Adrenal gland (tissue), 12 donors: ENCODE measurements around the gene ADGRF3. TPM values are rescaled to one million over a fixed set of nuclear protein-coding genes. Genes with fewer than 3 reads are reported as not detected.
"Not testable (repeated sequence)": the region's sequence is repeated elsewhere in the genome, so short reads cannot be mapped to it uniquely, and the experiment has no call there.

Source experiments
- DNase-seq, 7 donors: peaks; one replicate each; pipeline ENCODE4 v3.0.0-alpha.2; 2019 to 2020
- H3K27ac ChIP-seq, 5 donors: fragments of 200-600 bp; sonication (generic) in 4 of 5; 1 replicate in 3 of 5; 2 replicates in 2 of 5; pipeline versions ENCODE4 v1.5.1 to v1.8.0; 2016 to 2020; ENCODE audit warnings: mild to moderate bottlenecking in 1 of 5
- H3K27me3 ChIP-seq: fragments of 200-600 bp; 2 replicates; pipeline ENCODE4 v1.8.0; 2021
- H3K36me3 ChIP-seq, 2 donors: fragments of 200-600 bp; replicated peaks in 1 of 2; 1 replicate in 1 of 2; 2 replicates in 1 of 2; pipeline versions ENCODE4 v1.5.1 to v1.8.0; 2018 to 2022
- H3K4me1 ChIP-seq, 2 donors: fragments of 200-600 bp; replicated peaks in 1 of 2; 1 replicate in 1 of 2; 2 replicates in 1 of 2; pipeline versions ENCODE4 v1.5.1 to v1.8.0; 2018 to 2021
- H3K4me3 ChIP-seq, 4 donors: fragments of 200-600 bp; sonication (generic) in 3 of 4; one replicate each; pipeline ENCODE4 v1.5.1; 2016 to 2018
- H3K9me3 ChIP-seq, 3 donors: fragments of 200-600 bp; sonication (generic) in 1 of 3; replicated peaks in 1 of 3; 1 replicate in 2 of 3; 2 replicates in 1 of 3; pipeline versions ENCODE4 v1.5.1 to v1.8.0; 2016 to 2021
- CTCF ChIP-seq, 6 experiments: fragments of 450-650 bp in 4 of 6; fragments of 200-600 bp in 2 of 6; sonication (generic) in 1 of 6; IDR thresholded peaks; 1 replicate in 5 of 6; 2 replicates in 1 of 6; pipeline versions ENCODE4 v1.5.1 to v1.8.0; 2016 to 2021; ENCODE audit warnings: antibody characterized with exemption in 6 of 6, mild to moderate bottlenecking in 2 of 6, moderate library complexity in 1 of 6
- POLR2A ChIP-seq, 2 donors: fragments of 450-650 bp; IDR thresholded peaks; one replicate each; pipeline ENCODE4 v1.6.1; 2017; ENCODE audit warnings: antibody characterized with exemption in 2 of 2, mild to moderate bottlenecking in 2 of 2, moderate library complexity in 1 of 2
- WGBS, 4 donors: extraction: QIAGEN DNeasy Blood & Tissue Kit in 2 of 4; methylation state at CpG; one replicate each; pipeline versions ENCODE4 v1.1.5 to v1.1.7; 2013 to 2017; 5-methylcytosine and 5-hydroxymethylcytosine counted together
- intact Hi-C, 2 donors: fragments of 100-400 bp; cut with DNase I; formaldehyde crosslinking; loops; one replicate each; pipeline versions ENCODE4 v1.14.1 to v1.15.0; 2022 to 2023
- polyA plus RNA-seq, 3 donors: library from polyadenylated mRNA; stranded (reverse); fragments of 200-250 nt in 2 of 3; fragments of 350-450 nt in 1 of 3; fragmentation: Illumina TruSeq in 1 of 3; extraction: RNeasy Lipid Tissue Mini Kit (QIAGEN cat#74804) in 1 of 3; gene quantifications; one replicate each; pipeline ENCODE4 v1.2.3, GENCODE V29; 2013 to 2014
- total RNA-seq, 9 donors: library from RNA; depleted of rRNA in 4 of 9; stranded (reverse); fragments of >200 nt in 4 of 9; fragments of 120-200 nt in 1 of 9; fragmentation: NEBNext Ultra II Directional in 1 of 9; extraction: Animal tissue kit (Norgen Biotek cat#: 25700) in 1 of 9; gene quantifications; one replicate each; pipeline versions ENCODE4 v1.1.0 to v1.2.4, GENCODE V29; 2013 to 2023
- donor health status: healthy with polysubstance abuse.
- donor health status: Bipolar disorder and iron deficiency.
- donor health status: DM: yes; HTN: yes; CAD: no.
- donor health status: DM: no; HTN: no; CAD: no.
- donor health status: DM: no; HTN: no; CAD: no.
- donor health status: DM: yes; HTN: yes; CAD: no.

The ADGRF3 gene
- total and polyA plus RNA-seq, 12 donors, result 0.07 to 0.75 (median 0.16) TPM; not detected in 3

DNA sequence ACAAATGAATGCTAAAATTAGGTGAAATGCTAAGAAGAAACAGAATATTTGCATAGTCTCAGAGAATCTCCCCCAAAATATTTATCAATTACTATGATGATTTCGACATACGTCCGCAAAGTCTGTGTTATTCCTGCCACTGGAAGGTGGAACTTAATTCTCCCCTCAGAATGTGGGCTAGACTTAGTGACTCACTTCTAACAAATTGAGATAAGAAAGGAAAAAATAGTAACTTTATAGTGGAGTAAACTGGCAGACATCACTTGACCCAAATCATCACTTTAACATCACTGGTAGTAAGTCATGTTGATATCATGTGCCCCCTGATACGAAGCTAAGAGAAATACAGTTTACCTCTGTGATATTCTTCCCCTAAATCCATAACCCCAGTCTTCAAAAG is 78.4 kb downstream of the ADGRF3 start:
- peaks cover 0 to 11% of the 10 kb centered on the region in 2 donors for H3K36me3 ChIP-seq
- 41 to 59% (median 51%) methylated on average over 4 of the region's 4 CpGs for WGBS, 4 donors
- TF ChIP-seq POLR2A (IDR thresholded peaks at IDR 0.05) (no peak), CTCF (IDR thresholded peaks at IDR 0.05) (no peak)
- DNase-seq, result no peak
- peak overlapping the region; percentile 10 to 74 (median 57) for H3K27ac ChIP-seq
- H3K27me3 ChIP-seq, result no peaks in the 10 kb centered on the region
- H3K9me3 ChIP-seq, result no peaks in the 10 kb centered on the region
- no peak overlapping the region for H3K4me3 ChIP-seq
- H3K4me1 ChIP-seq, result peaks cover under 1 to 36% of the 10 kb centered on the region in 2 donors
- intact Hi-C loops, result no loop called here

DNA sequence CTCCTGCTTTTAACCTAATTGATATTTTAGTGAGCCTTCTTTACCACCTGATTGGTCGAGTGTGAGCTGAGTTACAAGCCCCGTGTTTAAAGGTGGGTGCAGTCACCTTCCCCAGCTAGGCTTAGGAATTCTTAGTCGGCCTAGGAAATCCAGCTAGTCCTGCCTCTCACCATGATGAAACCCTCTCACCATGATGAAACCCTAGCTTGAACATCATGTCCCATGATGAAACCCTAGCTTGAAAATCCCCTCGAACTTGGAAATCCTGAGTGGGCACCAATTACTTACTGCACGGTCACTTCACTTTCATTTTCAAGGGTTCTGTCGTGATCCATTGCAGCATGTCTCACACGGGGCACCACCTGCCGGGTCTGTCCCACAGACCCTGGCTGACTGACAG is 87.8 kb downstream of the ADGRF3 start:
- H3K27me3 ChIP-seq, DNase-seq, H3K27ac ChIP-seq, H3K9me3 ChIP-seq, intact Hi-C loops, H3K4me3 ChIP-seq: not testable (repeated sequence)
- H3K36me3 ChIP-seq, result peaks cover 0 to 18% of the 10 kb centered on the region in 2 donors
- H3K4me1 ChIP-seq, result peaks cover 17% of the 10 kb centered on the region in 2 donors
- 92 to 96% (median 93%) methylated on average over 8 of the region's 8 CpGs for WGBS, 4 donors

Other genes starting within 250 kb of the ADGRF3 start
- gene GAREM2, start 173.7 kb downstream of the ADGRF3 start, total RNA-seq, result 1 to 10 TPM in 7 of 9 donors, under 1 TPM in 1, not detected in 1; 0.55 to 2.5 (median 1.6) TPM
- 1 to 10 TPM in 1 of 3 donors, under 1 TPM in 2; 0.57 to 1.0 (median 0.77) TPM for gene GAREM2, start 173.7 kb downstream of the ADGRF3 start, polyA plus RNA-seq
- gene HADHA, start 102.2 kb downstream of the ADGRF3 start, total RNA-seq, result 100 to 1,000 TPM; 154 to 353 (median 222) TPM
- gene HADHA, start 102.2 kb downstream of the ADGRF3 start, polyA plus RNA-seq, result 100 to 1,000 TPM in 1 of 3 donors, 10 to 100 TPM in 2; 43.8 to 309 (median 57.5) TPM
- gene HADHB, start 101.8 kb downstream of the ADGRF3 start, total RNA-seq, result 100 to 1,000 TPM; 304 to 496 (median 366) TPM
- gene HADHB, start 101.8 kb downstream of the ADGRF3 start, polyA plus RNA-seq, result 100 to 1,000 TPM in 2 of 3 donors, 10 to 100 TPM in 1; 69.6 to 420 (median 112) TPM
- 10 to 100 TPM in 8 of 9 donors, 1 to 10 TPM in 1; 8.1 to 45.4 (median 22.7) TPM for gene SELENOI, start 646 bp downstream of the ADGRF3 start, total RNA-seq
- gene SELENOI, start 646 bp downstream of the ADGRF3 start, polyA plus RNA-seq, result 10 to 100 TPM in 1 of 3 donors, 1 to 10 TPM in 2; 1.9 to 25.8 (median 3.2) TPM
- under 1 TPM in 2 of 9 donors, not detected in 7; 0.11 to 0.14 TPM for gene DRC1, start 55.1 kb upstream of the ADGRF3 start, total RNA-seq
- under 1 TPM; 0.10 to 0.56 (median 0.22) TPM for gene DRC1, start 55.1 kb upstream of the ADGRF3 start, polyA plus RNA-seq
- gene OTOF, start 131.3 kb upstream of the ADGRF3 start, total RNA-seq, result 1 to 10 TPM in 5 of 9 donors, under 1 TPM in 4; 0.18 to 2.0 (median 1.1) TPM
- gene OTOF, start 131.3 kb upstream of the ADGRF3 start, polyA plus RNA-seq, result 1 to 10 TPM in 2 of 3 donors, under 1 TPM in 1; 0.33 to 1.6 (median 1.1) TPM